OCI-LY1 (cell line): ENCODE results near the gene RASGEF1C.

ENCODE experiments used
- H2AFZ ChIP-seq: fragments of 200-600 bp; sonication (generic), shearing (Covaris generic); 2 replicates; pipeline ENCODE4 v1.6.0; 2014; ENCODE audit warnings: antibody characterized with exemption, mild to moderate bottlenecking, low read length
- H3F3A ChIP-seq: fragments of 200-600 bp; sonication (generic), shearing (Covaris generic); 2 replicates; pipeline ENCODE4 v1.6.0; 2014; ENCODE audit warnings: mild to moderate bottlenecking, antibody characterized with exemption, low read length, moderate library complexity; ENCODE audit not compliant: insufficient read depth
- H3K27ac ChIP-seq: fragments of 200-600 bp; sonication (generic); 2 replicates; pipeline ENCODE4 v1.5.1; 2014; ENCODE audit warnings: low read length, mixed run types, mild to moderate bottlenecking, low read depth; ENCODE audit not compliant: poor library complexity, severe bottlenecking
- H3K27me3 ChIP-seq: fragments of 200-600 bp; sonication (generic); 2 replicates; pipeline ENCODE4 v1.6.0; 2014; ENCODE audit warnings: antibody characterized with exemption, mild to moderate bottlenecking, low read length, moderate library complexity; ENCODE audit not compliant: insufficient read depth
- H3K36me3 ChIP-seq: fragments of 200-600 bp; sonication (generic); 2 replicates; pipeline ENCODE4 v1.6.1; 2014; ENCODE audit warnings: mild to moderate bottlenecking, antibody characterized with exemption, low read length, moderate library complexity, mixed read lengths; ENCODE audit not compliant: insufficient read depth
- H3K4me1 ChIP-seq: fragments of 200-600 bp; sonication (generic); 2 replicates; pipeline ENCODE4 v1.5.1; 2014; ENCODE audit warnings: mild to moderate bottlenecking, low read length, moderate library complexity; ENCODE audit not compliant: insufficient read depth, severe bottlenecking
- H3K4me2 ChIP-seq: fragments of 200-600 bp; sonication (generic), shearing (Covaris generic); 2 replicates; pipeline ENCODE4 v1.6.1; 2014; ENCODE audit warnings: low read length
- H3K4me3 ChIP-seq: fragments of 200-600 bp; sonication (generic); 2 replicates; pipeline ENCODE4 v1.5.1; 2014; ENCODE audit warnings: low read length, low read depth, mild to moderate bottlenecking, mixed read lengths; ENCODE audit not compliant: poor library complexity, severe bottlenecking
- H3K79me2 ChIP-seq: fragments of 200-600 bp; shearing (Covaris generic); 2 replicates; pipeline ENCODE4 v1.6.1; 2016; ENCODE audit warnings: mixed run types, low read length, mixed read lengths; ENCODE audit not compliant: insufficient read depth
- H3K9ac ChIP-seq: fragments of 200-600 bp; sonication (generic), shearing (Covaris generic); 2 replicates; pipeline ENCODE4 v1.6.1; 2014; ENCODE audit warnings: mild to moderate bottlenecking, low read length, mixed read lengths
- H3K9me2 ChIP-seq: fragments of 200-600 bp; sonication (generic), shearing (Covaris generic); 2 replicates; pipeline ENCODE4 v1.6.1; 2014; ENCODE audit warnings: low read depth, mild to moderate bottlenecking, low read length, mixed read lengths
- H3K9me3 ChIP-seq: fragments of 200-600 bp; shearing (Covaris generic); 2 replicates; pipeline ENCODE4 v1.6.1; 2014; ENCODE audit warnings: low read length, mixed read lengths
- H4K20me1 ChIP-seq: fragments of 200-600 bp; sonication (generic), shearing (Covaris generic); 2 replicates; pipeline ENCODE4 v1.6.0; 2016; ENCODE audit warnings: mild to moderate bottlenecking, low read length; ENCODE audit not compliant: insufficient read depth
- EZH2 ChIP-seq: fragments of 200-600 bp; sonication (generic), shearing (Covaris generic); IDR thresholded peaks from 2 replicates; pipeline ENCODE4 v1.8.0; 2017; ENCODE audit warnings: borderline replicate concordance, mixed run types, mild to moderate bottlenecking, antibody characterized with exemption, low read length, moderate library complexity, mixed read lengths
- TF ChIP-seq, protein P1 (sequence below): fragments of 200-600 bp; sonication (generic), shearing (Covaris generic); IDR thresholded peaks from 2 replicates; pipeline ENCODE4 v1.5.1; 2017; ENCODE audit warnings: mild to moderate bottlenecking, antibody characterized with exemption, low read length, moderate library complexity, mixed read lengths

The RASGEF1C gene

DNA sequence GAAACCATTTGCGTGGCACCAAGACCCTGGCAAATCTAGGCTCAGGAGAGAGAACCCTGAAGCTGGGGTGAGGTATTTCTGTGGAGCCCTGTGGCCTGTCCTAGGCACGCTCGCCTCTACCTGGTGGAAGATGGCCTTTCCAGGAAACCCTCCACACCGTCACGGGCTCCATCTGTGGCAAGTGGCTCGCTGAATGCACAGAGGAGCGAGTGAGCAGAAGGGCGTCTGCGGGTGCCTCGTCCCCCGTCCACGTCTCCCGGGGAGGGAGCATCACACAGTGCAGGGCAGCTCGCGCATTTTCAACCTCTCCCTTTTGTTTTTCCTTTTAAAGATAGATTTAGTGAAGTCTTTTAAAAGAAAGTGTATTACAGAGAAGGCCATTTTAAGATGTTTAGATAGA is 25.3 kb upstream of the RASGEF1C start:
- Histone ChIP-seq H3K9me2 (no peaks in the 10 kb centered on the region), H3K36me3 (peaks cover 60% of the 10 kb centered on the region)
- no peak for TF ChIP-seq EZH2
- TF ChIP-seq, protein P1, sequence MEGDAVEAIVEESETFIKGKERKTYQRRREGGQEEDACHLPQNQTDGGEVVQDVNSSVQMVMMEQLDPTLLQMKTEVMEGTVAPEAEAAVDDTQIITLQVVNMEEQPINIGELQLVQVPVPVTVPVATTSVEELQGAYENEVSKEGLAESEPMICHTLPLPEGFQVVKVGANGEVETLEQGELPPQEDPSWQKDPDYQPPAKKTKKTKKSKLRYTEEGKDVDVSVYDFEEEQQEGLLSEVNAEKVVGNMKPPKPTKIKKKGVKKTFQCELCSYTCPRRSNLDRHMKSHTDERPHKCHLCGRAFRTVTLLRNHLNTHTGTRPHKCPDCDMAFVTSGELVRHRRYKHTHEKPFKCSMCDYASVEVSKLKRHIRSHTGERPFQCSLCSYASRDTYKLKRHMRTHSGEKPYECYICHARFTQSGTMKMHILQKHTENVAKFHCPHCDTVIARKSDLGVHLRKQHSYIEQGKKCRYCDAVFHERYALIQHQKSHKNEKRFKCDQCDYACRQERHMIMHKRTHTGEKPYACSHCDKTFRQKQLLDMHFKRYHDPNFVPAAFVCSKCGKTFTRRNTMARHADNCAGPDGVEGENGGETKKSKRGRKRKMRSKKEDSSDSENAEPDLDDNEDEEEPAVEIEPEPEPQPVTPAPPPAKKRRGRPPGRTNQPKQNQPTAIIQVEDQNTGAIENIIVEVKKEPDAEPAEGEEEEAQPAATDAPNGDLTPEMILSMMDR, result no peak

DNA sequence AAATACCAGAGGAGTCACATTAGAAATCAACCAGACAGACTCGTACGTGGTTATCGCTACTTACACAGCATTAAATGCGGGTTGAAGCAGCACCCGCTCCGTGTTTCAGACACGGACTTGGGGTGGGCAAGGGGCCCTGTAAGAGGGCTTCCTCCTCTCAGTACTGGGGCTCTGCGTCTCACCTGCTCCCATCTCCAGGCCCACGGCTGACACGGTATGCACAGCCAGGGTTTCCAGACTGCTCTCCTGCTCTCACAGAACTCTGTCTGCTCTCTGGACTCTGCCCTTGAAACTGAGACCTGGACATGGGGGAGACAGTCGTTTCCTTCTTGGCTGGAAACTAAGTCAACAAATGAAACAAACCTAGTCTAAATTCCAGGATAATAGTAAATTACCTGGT is 24.7 kb upstream of the RASGEF1C start:
- H3K4me3 ChIP-seq, result no peak overlapping the region
- H3K9me3 ChIP-seq, result no peaks in the 10 kb centered on the region
- no peak overlapping the region for H3K4me2 ChIP-seq
- H3K9me2 ChIP-seq, result no peaks in the 10 kb centered on the region
- no peaks in the 10 kb centered on the region for H3K79me2 ChIP-seq
- no peak overlapping the region for H2AFZ ChIP-seq
- no peaks in the 10 kb centered on the region for H3F3A ChIP-seq
- no peak overlapping the region for H3K9ac ChIP-seq
- TF ChIP-seq, protein P1, result no peak
- no peak for TF ChIP-seq EZH2
- H3K27ac ChIP-seq, result no peak overlapping the region
- no peaks in the 10 kb centered on the region for H3K27me3 ChIP-seq
- H3K36me3 ChIP-seq, result peaks cover 55% of the 10 kb centered on the region
- H4K20me1 ChIP-seq, result no peaks in the 10 kb centered on the region
- H3K4me1 ChIP-seq, result no peaks in the 10 kb centered on the region

More for the DNA sequence above, 25.3 kb upstream of the RASGEF1C start:
- H3K4me1 ChIP-seq, result no peaks in the 10 kb centered on the region
- H3K9ac ChIP-seq, result no peak overlapping the region
- H3K79me2 ChIP-seq, result no peaks in the 10 kb centered on the region
- H3K4me2 ChIP-seq, result no peak overlapping the region
- H3K9me3 ChIP-seq, result no peaks in the 10 kb centered on the region
- no peak overlapping the region for H2AFZ ChIP-seq
- H4K20me1 ChIP-seq, result no peaks in the 10 kb centered on the region
- H3F3A ChIP-seq, result no peaks in the 10 kb centered on the region
- H3K27ac ChIP-seq, result no peak overlapping the region
- no peaks in the 10 kb centered on the region for H3K27me3 ChIP-seq
- no peak overlapping the region for H3K4me3 ChIP-seq

DNA sequence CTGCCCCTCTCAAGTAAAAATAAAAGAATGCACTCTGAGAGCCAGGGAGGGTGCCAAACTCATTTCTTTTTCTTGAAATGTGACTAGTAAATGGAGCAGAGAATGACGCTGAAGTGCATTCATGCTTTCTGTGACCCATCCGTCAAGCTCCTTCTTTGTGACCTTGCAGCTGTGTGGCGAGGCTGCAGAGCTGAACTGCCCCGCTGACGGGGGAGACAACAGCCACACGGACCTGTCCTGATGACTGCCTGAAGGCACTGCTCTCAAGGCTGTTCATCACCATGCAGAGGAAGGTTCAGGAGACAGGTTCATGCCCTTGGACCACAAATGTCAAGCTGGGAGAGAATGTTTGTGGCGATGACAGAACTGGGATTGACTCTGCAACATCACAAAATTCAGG is 21.0 kb upstream of the RASGEF1C start:
- H3K9ac ChIP-seq, result no peak overlapping the region
- no peak overlapping the region for H3K4me3 ChIP-seq
- H3F3A ChIP-seq, result no peaks in the 10 kb centered on the region
- peaks cover 22% of the 10 kb centered on the region for H3K36me3 ChIP-seq
- no peaks in the 10 kb centered on the region for H3K9me3 ChIP-seq
- H3K79me2 ChIP-seq, result no peaks in the 10 kb centered on the region
- H4K20me1 ChIP-seq, result no peaks in the 10 kb centered on the region
- no peak overlapping the region for H3K4me2 ChIP-seq
- no peak overlapping the region for H2AFZ ChIP-seq
- no peaks in the 10 kb centered on the region for H3K9me2 ChIP-seq
- no peaks in the 10 kb centered on the region for H3K4me1 ChIP-seq
- TF ChIP-seq EZH2, result no peak
- TF ChIP-seq, protein P1, result no peak
- H3K27ac ChIP-seq, result no peak overlapping the region
- H3K27me3 ChIP-seq, result no peaks in the 10 kb centered on the region
